OCI-LY1 (cell line): ENCODE measurements around the gene ZNF200.

Experiments
- H2AFZ ChIP-seq: fragments of 200-600 bp; sonication (generic), shearing (Covaris generic); 2 replicates; pipeline ENCODE4 v1.6.0; 2014; ENCODE audit warnings: antibody characterized with exemption, mild to moderate bottlenecking, low read length
- H3F3A ChIP-seq: fragments of 200-600 bp; sonication (generic), shearing (Covaris generic); 2 replicates; pipeline ENCODE4 v1.6.0; 2014; ENCODE audit warnings: mild to moderate bottlenecking, antibody characterized with exemption, low read length, moderate library complexity; ENCODE audit not compliant: insufficient read depth
- H3K27ac ChIP-seq: fragments of 200-600 bp; sonication (generic); 2 replicates; pipeline ENCODE4 v1.5.1; 2014; ENCODE audit warnings: low read length, mixed run types, mild to moderate bottlenecking, low read depth; ENCODE audit not compliant: poor library complexity, severe bottlenecking
- H3K27me3 ChIP-seq: fragments of 200-600 bp; sonication (generic); 2 replicates; pipeline ENCODE4 v1.6.0; 2014; ENCODE audit warnings: antibody characterized with exemption, mild to moderate bottlenecking, low read length, moderate library complexity; ENCODE audit not compliant: insufficient read depth
- H3K36me3 ChIP-seq: fragments of 200-600 bp; sonication (generic); 2 replicates; pipeline ENCODE4 v1.6.1; 2014; ENCODE audit warnings: mild to moderate bottlenecking, antibody characterized with exemption, low read length, moderate library complexity, mixed read lengths; ENCODE audit not compliant: insufficient read depth
- H3K4me1 ChIP-seq: fragments of 200-600 bp; sonication (generic); 2 replicates; pipeline ENCODE4 v1.5.1; 2014; ENCODE audit warnings: mild to moderate bottlenecking, low read length, moderate library complexity; ENCODE audit not compliant: insufficient read depth, severe bottlenecking
- H3K4me2 ChIP-seq: fragments of 200-600 bp; sonication (generic), shearing (Covaris generic); 2 replicates; pipeline ENCODE4 v1.6.1; 2014; ENCODE audit warnings: low read length
- H3K4me3 ChIP-seq: fragments of 200-600 bp; sonication (generic); 2 replicates; pipeline ENCODE4 v1.5.1; 2014; ENCODE audit warnings: low read length, low read depth, mild to moderate bottlenecking, mixed read lengths; ENCODE audit not compliant: poor library complexity, severe bottlenecking
- H3K79me2 ChIP-seq: fragments of 200-600 bp; shearing (Covaris generic); 2 replicates; pipeline ENCODE4 v1.6.1; 2016; ENCODE audit warnings: mixed run types, low read length, mixed read lengths; ENCODE audit not compliant: insufficient read depth
- H3K9ac ChIP-seq: fragments of 200-600 bp; sonication (generic), shearing (Covaris generic); 2 replicates; pipeline ENCODE4 v1.6.1; 2014; ENCODE audit warnings: mild to moderate bottlenecking, low read length, mixed read lengths
- H3K9me2 ChIP-seq: fragments of 200-600 bp; sonication (generic), shearing (Covaris generic); 2 replicates; pipeline ENCODE4 v1.6.1; 2014; ENCODE audit warnings: low read depth, mild to moderate bottlenecking, low read length, mixed read lengths
- H3K9me3 ChIP-seq: fragments of 200-600 bp; shearing (Covaris generic); 2 replicates; pipeline ENCODE4 v1.6.1; 2014; ENCODE audit warnings: low read length, mixed read lengths
- H4K20me1 ChIP-seq: fragments of 200-600 bp; sonication (generic), shearing (Covaris generic); 2 replicates; pipeline ENCODE4 v1.6.0; 2016; ENCODE audit warnings: mild to moderate bottlenecking, low read length; ENCODE audit not compliant: insufficient read depth
- CTCF ChIP-seq: fragments of 200-600 bp; sonication (generic), shearing (Covaris generic); IDR thresholded peaks from 2 replicates; pipeline ENCODE4 v1.5.1; 2017; ENCODE audit warnings: mild to moderate bottlenecking, antibody characterized with exemption, low read length, moderate library complexity, mixed read lengths
- EZH2 ChIP-seq: fragments of 200-600 bp; sonication (generic), shearing (Covaris generic); IDR thresholded peaks from 2 replicates; pipeline ENCODE4 v1.8.0; 2017; ENCODE audit warnings: borderline replicate concordance, mixed run types, mild to moderate bottlenecking, antibody characterized with exemption, low read length, moderate library complexity, mixed read lengths

ZNF200 gene, protein sequence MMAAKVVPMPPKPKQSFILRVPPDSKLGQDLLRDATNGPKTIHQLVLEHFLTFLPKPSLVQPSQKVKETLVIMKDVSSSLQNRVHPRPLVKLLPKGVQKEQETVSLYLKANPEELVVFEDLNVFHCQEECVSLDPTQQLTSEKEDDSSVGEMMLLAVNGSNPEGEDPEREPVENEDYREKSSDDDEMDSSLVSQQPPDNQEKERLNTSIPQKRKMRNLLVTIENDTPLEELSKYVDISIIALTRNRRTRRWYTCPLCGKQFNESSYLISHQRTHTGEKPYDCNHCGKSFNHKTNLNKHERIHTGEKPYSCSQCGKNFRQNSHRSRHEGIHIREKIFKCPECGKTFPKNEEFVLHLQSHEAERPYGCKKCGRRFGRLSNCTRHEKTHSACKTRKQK

DNA sequence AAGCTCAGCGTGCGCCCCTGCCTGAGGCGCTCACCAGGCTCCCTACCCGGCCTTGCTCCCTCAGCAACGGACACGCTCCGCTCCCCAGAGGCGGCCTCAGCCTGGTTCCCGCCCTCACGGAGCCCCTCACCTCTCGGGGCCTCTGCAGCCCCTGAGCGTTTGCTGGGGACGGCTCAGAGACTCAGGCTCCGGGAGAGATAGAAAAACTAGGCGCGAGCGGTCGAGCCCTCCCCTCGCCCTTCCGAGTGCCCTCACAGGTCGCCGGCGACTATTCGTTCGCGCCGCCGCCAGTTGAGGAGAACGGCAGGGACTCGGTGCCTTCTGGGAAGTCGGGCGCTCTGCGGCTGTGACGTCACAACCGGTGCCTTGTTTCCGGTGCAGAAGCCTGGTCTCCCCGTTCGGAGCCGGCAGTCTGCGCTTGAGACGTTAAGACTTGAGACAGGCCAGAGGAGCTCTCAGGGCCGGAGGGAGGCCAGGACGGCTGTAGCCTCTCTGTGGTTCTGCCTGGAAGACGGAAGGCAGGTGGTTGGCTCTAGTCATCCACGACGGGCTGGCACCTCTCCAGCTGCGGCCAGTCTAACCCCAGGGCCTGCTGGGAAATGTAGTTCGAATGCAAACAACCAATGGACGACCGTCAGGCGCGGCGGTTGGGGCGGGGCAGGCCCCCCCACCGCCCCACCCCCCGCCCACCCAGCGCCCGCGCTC is at the start of gene ZNF200:
Gene ZNF200, minus strand, starts transcription at position 302 of the 705 bp plus-strand sequence. CDS start 1,403 bp downstream, outside the sequence.
- H4K20me1 ChIP-seq, result no peaks in the 10 kb centered on the region
- H3K27ac ChIP-seq, result peak within 1 kb of the TSS; percentile 93
- no peaks in the 10 kb centered on the region for H3K27me3 ChIP-seq
- H3K9me3 ChIP-seq, result peaks cover 10% of the 10 kb centered on the region
- peak within 1 kb of the TSS; percentile 74 for H3K9ac ChIP-seq
- no peaks in the 10 kb centered on the region for H3K9me2 ChIP-seq
- peaks cover 14% of the 10 kb centered on the region for H3K4me1 ChIP-seq
- TF ChIP-seq CTCF, result no peak
- no peak for TF ChIP-seq EZH2
- H2AFZ ChIP-seq, result no peak within 1 kb of the TSS
- H3K36me3 ChIP-seq, result peaks cover 38% of the 10 kb centered on the region
- H3K4me3 ChIP-seq, result peak within 1 kb of the TSS; percentile 74
- H3K4me2 ChIP-seq, result peak within 1 kb of the TSS; percentile 83
- H3F3A ChIP-seq, result no peaks in the 10 kb centered on the region
- H3K79me2 ChIP-seq, result no peaks in the 10 kb centered on the region

- Histone ChIP-seq H2AFZ (no peak overlapping the region), H3K9me2 (no peaks in the 10 kb centered on the region)
These were observed 48.8 kb upstream of the ZNF200 start for GRCh38 chr16:3283543-3284447.

More at GRCh38 chr16:3283543-3284447, 48.8 kb upstream of the ZNF200 start:
- Histone ChIP-seq H3K9me3 (peaks cover 14% of the 10 kb centered on the region), H3K4me1 (peaks cover 21% of the 10 kb centered on the region), H4K20me1 (no peaks in the 10 kb centered on the region), H3K36me3 (peaks cover 47% of the 10 kb centered on the region), H3K4me3 (peak overlapping the region; percentile 91), H3K9ac (peak overlapping the region; percentile 81), H3K4me2 (peak overlapping the region; percentile 73), H3F3A (no peaks in the 10 kb centered on the region), H3K27me3 (no peaks in the 10 kb centered on the region), H3K79me2 (peaks cover 29% of the 10 kb centered on the region), H3K27ac (peak overlapping the region; percentile 89)
- TF ChIP-seq EZH2 (no peak), CTCF (no peak)
